Measurements from ENCODE around the gene C1orf94.

Gene C1orf94

DNA sequence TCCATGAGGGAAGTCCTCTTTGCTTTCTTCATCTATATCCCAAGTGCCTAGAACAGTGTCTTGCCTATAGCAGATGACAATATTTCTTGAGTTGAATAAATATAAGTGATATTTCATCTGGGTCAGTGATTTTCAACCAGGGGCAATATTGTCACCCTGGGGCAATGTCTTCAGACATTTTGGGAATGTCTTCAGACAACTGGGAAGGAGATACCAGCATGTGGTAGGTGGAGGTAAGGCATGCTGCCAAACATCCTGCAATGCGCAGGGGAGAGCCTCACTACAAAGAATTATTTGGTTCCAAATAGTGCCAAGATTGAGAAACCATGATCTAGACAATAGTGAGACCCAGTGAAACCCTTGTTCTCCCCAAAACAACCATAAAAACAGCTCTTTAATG lies 54.7 kb downstream of the C1orf94 start:
- Histone ChIP-seq H3K4me3 (ENCODE audit: low read length in 2 of 2) (no peak overlapping the region), H3K27ac (replicated peaks; ENCODE audit: low read length) (no peak overlapping the region), H3K4me1 (ENCODE audit: control insufficient read depth in 2 of 2, insufficient read depth in 1 of 2, low read depth in 1 of 2, low read length in 2 of 2) (no peaks in the 10 kb centered on the region), H2BK12ac (ENCODE audit: low read length) (no peak overlapping the region), H2BK15ac (ENCODE audit: low read length) (no peak overlapping the region), H3K23ac (ENCODE audit: low read depth, low read length, poor library complexity) (no peak overlapping the region), H2AFZ (ENCODE audit: low read length) (no peak overlapping the region), H3K27me3 (ENCODE audit: control insufficient read depth in 3 of 3, insufficient read depth in 3 of 3, low read depth in 1 of 3, low read length in 3 of 3) (no peaks in the 10 kb centered on the region), H2BK5ac (ENCODE audit: low read length) (no peak overlapping the region), H3K4me2 (ENCODE audit: insufficient read depth, low read length, poor library complexity, severe bottlenecking) (no peak overlapping the region), H3K18ac (ENCODE audit: low read length) (no peak overlapping the region), H4K91ac (ENCODE audit: low read depth, low read length, poor library complexity) (no peak overlapping the region), H3K9me3 (replicated peaks in 1 of 2; ENCODE audit: control insufficient read depth in 2 of 2, insufficient read depth in 1 of 2, low read depth in 1 of 2, low read length in 2 of 2) (no peaks in the 10 kb centered on the region), H2AK5ac (ENCODE audit: low read depth, low read length) (no peak overlapping the region), H4K8ac (ENCODE audit: low read depth, low read length) (no peak overlapping the region), H3K9ac (ENCODE audit: low read depth, low read length, poor library complexity) (no peak overlapping the region), H3K79me1 (ENCODE audit: low read depth, low read length) (no peaks in the 10 kb centered on the region), H3K4ac (ENCODE audit: low read length) (no peak overlapping the region), H2BK120ac (ENCODE audit: low read depth, low read length) (no peak overlapping the region), H3K36me3 (replicated peaks in 1 of 2; ENCODE audit: control insufficient read depth in 2 of 2, insufficient read depth in 2 of 2, low read length in 2 of 2) (no peaks in the 10 kb centered on the region), H3K14ac (ENCODE audit: low read length) (no peak overlapping the region)
- WGBS, 2 donors (ENCODE audit: extremely low coverage in 2 of 2, insufficient read length in 2 of 2, insufficient replicate concordance in 1 of 2) = no CpG with 5 or more reads among the region's 1 CpG
- no peak for DNase-seq (ENCODE audit: low spot score)

- H3K18ac ChIP-seq (ENCODE audit: low read length) = no peak overlapping the region
- no peak overlapping the region for H3K23ac ChIP-seq (ENCODE audit: low read depth, low read length, poor library complexity)
- no peak overlapping the region for H2BK5ac ChIP-seq (ENCODE audit: low read length)
- H3K4me3 ChIP-seq (ENCODE audit: low read length in 2 of 2) = no peak overlapping the region
- no peak overlapping the region for H2AK5ac ChIP-seq (ENCODE audit: low read depth, low read length)
- H3K14ac ChIP-seq (ENCODE audit: low read length) = no peak overlapping the region
- no peak overlapping the region for H4K8ac ChIP-seq (ENCODE audit: low read depth, low read length)
- H2AFZ ChIP-seq (ENCODE audit: low read length) = no peak overlapping the region
- no peak overlapping the region for H3K4me2 ChIP-seq (ENCODE audit: insufficient read depth, low read length, poor library complexity, severe bottlenecking)
- no peak overlapping the region for H3K27ac ChIP-seq (replicated peaks; ENCODE audit: low read length)
- H4K91ac ChIP-seq (ENCODE audit: low read depth, low read length, poor library complexity) = no peak overlapping the region
- no peak overlapping the region for H3K9ac ChIP-seq (ENCODE audit: low read depth, low read length, poor library complexity)
- no peaks in the 10 kb centered on the region for H3K27me3 ChIP-seq (ENCODE audit: control insufficient read depth in 3 of 3, insufficient read depth in 3 of 3, low read depth in 1 of 3, low read length in 3 of 3)
- no peaks in the 10 kb centered on the region for H3K36me3 ChIP-seq (replicated peaks in 1 of 2; ENCODE audit: control insufficient read depth in 2 of 2, insufficient read depth in 2 of 2, low read length in 2 of 2)
- no peak for DNase-seq (ENCODE audit: low spot score)
- H3K79me1 ChIP-seq (ENCODE audit: low read depth, low read length) = no peaks in the 10 kb centered on the region
- WGBS, 2 donors (ENCODE audit: extremely low coverage in 2 of 2, insufficient read length in 2 of 2, insufficient replicate concordance in 1 of 2) = no CpG with 5 or more reads among the region's 2 CpGs
- H2BK12ac ChIP-seq (ENCODE audit: low read length) = no peak overlapping the region
- no peak overlapping the region for H2BK120ac ChIP-seq (ENCODE audit: low read depth, low read length)
- no peak overlapping the region for H3K4ac ChIP-seq (ENCODE audit: low read length)
- peaks cover 0 to 1% of the 10 kb centered on the region in 2 donors for H3K9me3 ChIP-seq (replicated peaks in 1 of 2; ENCODE audit: control insufficient read depth in 2 of 2, insufficient read depth in 1 of 2, low read depth in 1 of 2, low read length in 2 of 2)
- H3K4me1 ChIP-seq (ENCODE audit: control insufficient read depth in 2 of 2, insufficient read depth in 1 of 2, low read depth in 1 of 2, low read length in 2 of 2) = no peaks in the 10 kb centered on the region
- H2BK15ac ChIP-seq (ENCODE audit: low read length) = no peak overlapping the region
Observed at GRCh38 chr1:34235594-34235993, 58.9 kb downstream of the C1orf94 start.

DNA sequence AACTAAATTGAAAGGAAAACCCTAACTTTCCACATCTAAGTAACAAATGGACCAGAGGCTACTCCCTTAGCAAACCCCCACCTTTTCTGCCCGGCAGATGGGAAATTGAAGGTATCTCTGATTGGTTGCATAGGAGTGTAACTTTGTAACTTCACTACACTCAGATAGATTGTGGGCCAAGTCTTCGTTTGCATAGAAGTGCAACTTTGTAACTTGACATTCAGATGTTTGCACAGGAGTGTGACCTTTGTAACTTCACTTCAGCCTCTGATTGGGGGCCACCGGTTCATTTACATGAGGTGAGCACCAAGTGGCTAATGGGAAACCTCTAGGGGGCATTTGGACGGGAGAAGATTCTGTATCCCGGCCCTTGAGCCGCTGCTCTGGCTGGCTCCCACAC lies 59.4 kb downstream of the C1orf94 start:
- no CpG with 5 or more reads among the region's 6 CpGs for WGBS, 2 donors (ENCODE audit: extremely low coverage in 2 of 2, insufficient read length in 2 of 2, insufficient replicate concordance in 1 of 2)

DNA sequence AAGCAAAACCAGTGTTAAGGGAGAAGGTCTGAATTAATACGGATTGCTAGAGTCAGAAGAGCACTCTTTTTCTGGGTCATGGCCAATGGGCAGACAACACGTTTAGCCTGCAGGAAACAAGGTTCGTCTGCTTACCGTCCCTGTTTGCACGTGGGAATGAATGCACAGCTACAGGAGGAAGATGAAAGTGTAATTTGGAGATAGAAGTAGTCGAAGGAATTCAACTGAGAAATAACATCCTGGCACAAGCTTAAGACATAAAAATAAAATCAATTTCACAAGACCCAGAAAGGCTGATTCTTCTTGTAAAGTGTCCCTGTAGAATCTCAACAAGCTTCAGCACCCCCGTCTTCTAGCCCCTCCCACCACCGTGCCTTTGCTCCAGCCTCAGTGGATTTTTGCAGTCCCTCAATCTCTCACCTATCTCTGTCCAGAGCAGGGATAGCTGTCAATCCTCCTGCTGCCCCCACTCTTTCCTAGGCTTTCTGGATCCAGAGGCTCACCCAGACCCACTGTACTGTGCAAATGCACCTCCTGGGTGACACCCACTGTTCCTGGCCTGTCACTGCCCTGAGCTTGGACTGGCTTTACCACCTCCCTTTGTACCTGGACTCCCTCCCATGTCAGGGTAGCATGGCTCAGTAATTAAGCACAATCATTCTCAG lies 60.6 kb downstream of the C1orf94 start:
- Histone ChIP-seq H3K36me3 (replicated peaks in 1 of 2; ENCODE audit: control insufficient read depth in 2 of 2, insufficient read depth in 2 of 2, low read length in 2 of 2) (no peaks in the 10 kb centered on the region), H3K79me1 (ENCODE audit: low read depth, low read length) (no peaks in the 10 kb centered on the region), H3K23ac (ENCODE audit: low read depth, low read length, poor library complexity) (no peak overlapping the region), H2BK12ac (ENCODE audit: low read length) (no peak overlapping the region), H2AFZ (ENCODE audit: low read length) (no peak overlapping the region), H3K27me3 (ENCODE audit: control insufficient read depth in 3 of 3, insufficient read depth in 3 of 3, low read depth in 1 of 3, low read length in 3 of 3) (no peaks in the 10 kb centered on the region), H3K27ac (replicated peaks; ENCODE audit: low read length) (no peak overlapping the region), H4K91ac (ENCODE audit: low read depth, low read length, poor library complexity) (no peak overlapping the region), H2AK5ac (ENCODE audit: low read depth, low read length) (no peak overlapping the region), H3K4ac (ENCODE audit: low read length) (no peak overlapping the region), H3K9me3 (replicated peaks in 1 of 2; ENCODE audit: control insufficient read depth in 2 of 2, insufficient read depth in 1 of 2, low read depth in 1 of 2, low read length in 2 of 2) (peaks cover 0 to 1% of the 10 kb centered on the region in 2 donors), H3K14ac (ENCODE audit: low read length) (no peak overlapping the region), H3K18ac (ENCODE audit: low read length) (peak overlapping the region; percentile 9), H4K8ac (ENCODE audit: low read depth, low read length) (no peak overlapping the region), H3K4me1 (ENCODE audit: control insufficient read depth in 2 of 2, insufficient read depth in 1 of 2, low read depth in 1 of 2, low read length in 2 of 2) (no peaks in the 10 kb centered on the region), H3K4me2 (ENCODE audit: insufficient read depth, low read length, poor library complexity, severe bottlenecking) (no peak overlapping the region), H3K9ac (ENCODE audit: low read depth, low read length, poor library complexity) (no peak overlapping the region), H2BK15ac (ENCODE audit: low read length) (no peak overlapping the region), H2BK5ac (ENCODE audit: low read length) (no peak overlapping the region), H2BK120ac (ENCODE audit: low read depth, low read length) (no peak overlapping the region), H3K4me3 (ENCODE audit: low read length in 2 of 2) (no peak overlapping the region)
- no peak for DNase-seq (ENCODE audit: low spot score)
- no CpG with 5 or more reads among the region's 8 CpGs for WGBS, 2 donors (ENCODE audit: extremely low coverage in 2 of 2, insufficient read length in 2 of 2, insufficient replicate concordance in 1 of 2)

More for the DNA sequence above, 59.4 kb downstream of the C1orf94 start:
- Histone ChIP-seq H3K4ac (ENCODE audit: low read length) (no peak overlapping the region), H2AFZ (ENCODE audit: low read length) (no peak overlapping the region), H2BK5ac (ENCODE audit: low read length) (no peak overlapping the region), H3K27me3 (ENCODE audit: control insufficient read depth in 3 of 3, insufficient read depth in 3 of 3, low read depth in 1 of 3, low read length in 3 of 3) (no peaks in the 10 kb centered on the region), H3K36me3 (replicated peaks in 1 of 2; ENCODE audit: control insufficient read depth in 2 of 2, insufficient read depth in 2 of 2, low read length in 2 of 2) (no peaks in the 10 kb centered on the region), H3K79me1 (ENCODE audit: low read depth, low read length) (no peaks in the 10 kb centered on the region), H3K4me3 (ENCODE audit: low read length in 2 of 2) (no peak overlapping the region), H3K4me1 (ENCODE audit: control insufficient read depth in 2 of 2, insufficient read depth in 1 of 2, low read depth in 1 of 2, low read length in 2 of 2) (no peaks in the 10 kb centered on the region), H3K27ac (replicated peaks; ENCODE audit: low read length) (no peak overlapping the region), H3K23ac (ENCODE audit: low read depth, low read length, poor library complexity) (no peak overlapping the region), H4K8ac (ENCODE audit: low read depth, low read length) (no peak overlapping the region), H3K9me3 (replicated peaks in 1 of 2; ENCODE audit: control insufficient read depth in 2 of 2, insufficient read depth in 1 of 2, low read depth in 1 of 2, low read length in 2 of 2) (peaks cover 0 to 1% of the 10 kb centered on the region in 2 donors), H3K18ac (ENCODE audit: low read length) (no peak overlapping the region), H2AK5ac (ENCODE audit: low read depth, low read length) (no peak overlapping the region), H3K9ac (ENCODE audit: low read depth, low read length, poor library complexity) (no peak overlapping the region), H2BK120ac (ENCODE audit: low read depth, low read length) (no peak overlapping the region), H3K14ac (ENCODE audit: low read length) (no peak overlapping the region), H4K91ac (ENCODE audit: low read depth, low read length, poor library complexity) (no peak overlapping the region), H3K4me2 (ENCODE audit: insufficient read depth, low read length, poor library complexity, severe bottlenecking) (no peak overlapping the region), H2BK15ac (ENCODE audit: low read length) (no peak overlapping the region), H2BK12ac (ENCODE audit: low read length) (no peak overlapping the region)
- no peak for DNase-seq (ENCODE audit: low spot score)
